ENCODE data around the gene HS3ST2. TPM values are rescaled to one million over a fixed set of nuclear protein-coding genes. Genes with fewer than 3 reads are reported as not detected.

HS3ST2 gene
- total and polyA plus RNA-seq, 3 donors from 2014 or later: 0.87 to 4.4 (median 0.88) TPM

GRCh38 chr16:22887445-22887844 lies 73.5 kb downstream of the HS3ST2 start:
- intact Hi-C loops (cut with DNase I; ENCODE audit: low total_unique reads): no loop called here
- 70 to 72% methylated on average over 6 of the region's 6 CpGs for WGBS, 2 donors
- no peak for DNase-seq
- Histone ChIP-seq H3K27ac (no peak overlapping the region), H3K9me3 (no peaks in the 10 kb centered on the region), H3K36me3 (ENCODE audit: low read depth, missing control alignments) (no peaks in the 10 kb centered on the region), H3K27me3 (no peaks in the 10 kb centered on the region), H3K4me1 (no peaks in the 10 kb centered on the region), H3K4me3 (no peak overlapping the region)
- TF ChIP-seq CTCF (IDR thresholded peaks at IDR 0.05) (no peak), POLR2A (IDR thresholded peaks at IDR 0.05) (no peak)

GRCh38 chr16:22888791-22889190 lies 74.8 kb downstream of the HS3ST2 start:
- no peak overlapping the region for H3K4me3 ChIP-seq
- intact Hi-C loops (cut with DNase I; ENCODE audit: low total_unique reads): no loop called here
- H3K9me3 ChIP-seq: no peaks in the 10 kb centered on the region
- no peaks in the 10 kb centered on the region for H3K27me3 ChIP-seq
- H3K4me1 ChIP-seq: no peaks in the 10 kb centered on the region
- no peak overlapping the region for H3K27ac ChIP-seq
- WGBS, 2 donors: 47 to 49% methylated on average over 4 of the region's 4 CpGs
- DNase-seq: no peak
- no peaks in the 10 kb centered on the region for H3K36me3 ChIP-seq (ENCODE audit: low read depth, missing control alignments)
- TF ChIP-seq CTCF (IDR thresholded peaks at IDR 0.05) (no peak), POLR2A (IDR thresholded peaks at IDR 0.05) (no peak)

GRCh38 chr16:22890976-22891375 lies 77.0 kb downstream of the HS3ST2 start:
- Histone ChIP-seq H3K27ac (no peak overlapping the region), H3K36me3 (ENCODE audit: low read depth, missing control alignments) (no peaks in the 10 kb centered on the region), H3K4me1 (no peaks in the 10 kb centered on the region), H3K9me3 (no peaks in the 10 kb centered on the region), H3K27me3 (no peaks in the 10 kb centered on the region), H3K4me3 (no peak overlapping the region)
- TF ChIP-seq CTCF (IDR thresholded peaks at IDR 0.05) (no peak), POLR2A (IDR thresholded peaks at IDR 0.05) (no peak)
- 88% methylated on average over 7 of the region's 7 CpGs for WGBS, 2 donors
- no peak for DNase-seq
- intact Hi-C loops (cut with DNase I; ENCODE audit: low total_unique reads): no loop called here

- DNase-seq: no peak
- no peak overlapping the region for H3K4me3 ChIP-seq
- TF ChIP-seq CTCF (IDR thresholded peaks at IDR 0.05) (no peak), POLR2A (IDR thresholded peaks at IDR 0.05) (no peak)
- 74 to 76% methylated on average over 1 of the region's 1 CpG for WGBS, 2 donors
- H3K4me1 ChIP-seq: no peaks in the 10 kb centered on the region
- intact Hi-C loops (cut with DNase I; ENCODE audit: low total_unique reads): no loop called here
- no peaks in the 10 kb centered on the region for H3K9me3 ChIP-seq
- H3K27ac ChIP-seq: no peak overlapping the region
- H3K36me3 ChIP-seq (ENCODE audit: low read depth, missing control alignments): no peaks in the 10 kb centered on the region
- no peaks in the 10 kb centered on the region for H3K27me3 ChIP-seq
Observed at GRCh38 chr16:22897184-22897583, 83.2 kb downstream of the HS3ST2 start.

GRCh38 chr16:22898131-22898530 lies 84.2 kb downstream of the HS3ST2 start:
- no peaks in the 10 kb centered on the region for H3K36me3 ChIP-seq (ENCODE audit: low read depth, missing control alignments)
- no peaks in the 10 kb centered on the region for H3K4me1 ChIP-seq
- no peaks in the 10 kb centered on the region for H3K27me3 ChIP-seq
- no peaks in the 10 kb centered on the region for H3K9me3 ChIP-seq
- DNase-seq: no peak
- TF ChIP-seq CTCF (IDR thresholded peaks at IDR 0.05) (no peak), POLR2A (IDR thresholded peaks at IDR 0.05) (no peak)
- no peak overlapping the region for H3K4me3 ChIP-seq
- intact Hi-C loops (cut with DNase I; ENCODE audit: low total_unique reads): no loop called here
- no peak overlapping the region for H3K27ac ChIP-seq

Measured in testis (tissue), 3 donors.